Stromal cell of bone marrow (primary cell): ENCODE measurements around the gene EXOC4.

Source experiments
- DNase-seq: peaks from one replicate; pipeline ENCODE4 v3.0.0-alpha.2; 2012; ENCODE audit warnings: low read depth

The EXOC4 gene

GRCh38 chr7:133830081-133830480, 577.2 kb downstream of the EXOC4 start:
- DNase-seq: no peak

GRCh38 chr7:133836666-133837065, 583.8 kb downstream of the EXOC4 start:
- no peak for DNase-seq

GRCh38 chr7:133837224-133837623, 584.3 kb downstream of the EXOC4 start:
- DNase-seq: no peak

- no peak for DNase-seq
Observed at GRCh38 chr7:133839121-133839520, 586.2 kb downstream of the EXOC4 start.

- no peak for DNase-seq
Observed at GRCh38 chr7:133843341-133843740, 590.5 kb downstream of the EXOC4 start.

- DNase-seq: no peak
Observed at GRCh38 chr7:133845005-133845404, 592.1 kb downstream of the EXOC4 start.

GRCh38 chr7:133846203-133846945, 593.5 kb downstream of the EXOC4 start:
- DNase-seq: no peak

- DNase-seq: no peak
Observed at GRCh38 chr7:133850497-133851280, 597.8 kb downstream of the EXOC4 start.

- no peak for DNase-seq
Observed at GRCh38 chr7:133851411-133851810, 598.5 kb downstream of the EXOC4 start.

GRCh38 chr7:133853706-133854276, 600.9 kb downstream of the EXOC4 start:
- DNase-seq: peak; percentile 60

- DNase-seq: no peak
Observed at GRCh38 chr7:133854739-133855138, 601.9 kb downstream of the EXOC4 start.

GRCh38 chr7:133857376-133858119, 604.7 kb downstream of the EXOC4 start:
- DNase-seq: no peak

GRCh38 chr7:133858311-133858710, 605.4 kb downstream of the EXOC4 start:
- DNase-seq: no peak

GRCh38 chr7:133859231-133859630, 606.4 kb downstream of the EXOC4 start:
- DNase-seq: no peak

GRCh38 chr7:133859871-133860450, 607.1 kb downstream of the EXOC4 start:
- no peak for DNase-seq

- no peak for DNase-seq
Observed at GRCh38 chr7:133860628-133861335, 607.9 kb downstream of the EXOC4 start.

GRCh38 chr7:133861876-133862275, 609.0 kb downstream of the EXOC4 start:
- DNase-seq: no peak

- DNase-seq: no peak
Observed at GRCh38 chr7:133863362-133864061, 610.6 kb downstream of the EXOC4 start.

GRCh38 chr7:133869556-133869955, 616.7 kb downstream of the EXOC4 start:
- DNase-seq: no peak

GRCh38 chr7:133871757-133872156, 618.9 kb downstream of the EXOC4 start:
- DNase-seq: no peak

GRCh38 chr7:133873187-133873586, 620.3 kb downstream of the EXOC4 start:
- no peak for DNase-seq
